Mucosa of rectum (tissue), 2 donors: ENCODE data around the gene ADCY5.
A peak's percentile ranks its signal among the peaks of the same experiment; 100 is the strongest.

Source experiments
- H3K27ac ChIP-seq, 2 donors: one replicate each; pipeline ENCODE4 v1.7.0; 2013; ENCODE audit warnings: inconsistent platforms in 2 of 2, low read depth in 2 of 2, low read length in 2 of 2
- H3K27me3 ChIP-seq, 2 donors: one replicate each; pipeline ENCODE4 v1.7.0; 2013; ENCODE audit warnings: low read length in 2 of 2; ENCODE audit not compliant: control insufficient read depth in 2 of 2, insufficient read depth in 2 of 2
- H3K36me3 ChIP-seq, 2 donors: one replicate each; pipeline ENCODE4 v1.7.0; 2013; ENCODE audit warnings: low read length in 2 of 2; ENCODE audit not compliant: control insufficient read depth in 2 of 2, insufficient read depth in 2 of 2
- H3K4me1 ChIP-seq, 2 donors: one replicate each; pipeline ENCODE4 v1.7.0; 2013; ENCODE audit warnings: low read length in 2 of 2, mild to moderate bottlenecking in 1 of 2; ENCODE audit not compliant: control insufficient read depth in 2 of 2, insufficient read depth in 2 of 2
- H3K4me3 ChIP-seq, 2 donors: one replicate each; pipeline ENCODE4 v1.7.0; 2013; ENCODE audit warnings: low read length in 2 of 2
- H3K9ac ChIP-seq, 2 donors: one replicate each; pipeline ENCODE4 v1.7.0; 2013; ENCODE audit warnings: low read length in 2 of 2, low read depth in 1 of 2, mild to moderate bottlenecking in 1 of 2
- H3K9me3 ChIP-seq, 2 donors: one replicate each; pipeline ENCODE4 v1.7.0; 2013; ENCODE audit warnings: low read length in 2 of 2; ENCODE audit not compliant: control insufficient read depth in 2 of 2
- donor health status: healthy.
- donor health status: Normal muscosa, but diverticular disease.

The ADCY5 gene

GRCh38 chr3:123421353-123422174 is 27.3 kb downstream of the ADCY5 start:
- no peaks in the 10 kb centered on the region for H3K9me3 ChIP-seq
- H3K27ac ChIP-seq = peak overlapping the region; percentile 56 to 65
- peak overlapping the region in 1 of 2 donors; percentile 33 for H3K9ac ChIP-seq
- H3K27me3 ChIP-seq = no peaks in the 10 kb centered on the region
- no peaks in the 10 kb centered on the region for H3K36me3 ChIP-seq
- H3K4me1 ChIP-seq = peaks cover 25 to 34% of the 10 kb centered on the region in 2 donors
- no peak overlapping the region for H3K4me3 ChIP-seq

GRCh38 chr3:123420416-123420968 is 28.4 kb downstream of the ADCY5 start:
- H3K36me3 ChIP-seq = no peaks in the 10 kb centered on the region
- no peak overlapping the region for H3K4me3 ChIP-seq
- no peaks in the 10 kb centered on the region for H3K9me3 ChIP-seq
- H3K9ac ChIP-seq = no peak overlapping the region
- H3K27ac ChIP-seq = no peak overlapping the region
- H3K4me1 ChIP-seq = peaks cover 25 to 34% of the 10 kb centered on the region in 2 donors
- no peaks in the 10 kb centered on the region for H3K27me3 ChIP-seq

- no peak overlapping the region for H3K9ac ChIP-seq
- H3K27ac ChIP-seq = no peak overlapping the region
- no peaks in the 10 kb centered on the region for H3K27me3 ChIP-seq
- no peaks in the 10 kb centered on the region for H3K9me3 ChIP-seq
- H3K36me3 ChIP-seq = no peaks in the 10 kb centered on the region
- H3K4me1 ChIP-seq = peaks cover 25 to 34% of the 10 kb centered on the region in 2 donors
- H3K4me3 ChIP-seq = no peak overlapping the region
Observed at GRCh38 chr3:123419850-123420297, 29.0 kb downstream of the ADCY5 start.

GRCh38 chr3:123419181-123419849 is 29.6 kb downstream of the ADCY5 start:
- Histone ChIP-seq H3K9ac (no peak overlapping the region), H3K4me3 (no peak overlapping the region), H3K27me3 (no peaks in the 10 kb centered on the region), H3K36me3 (no peaks in the 10 kb centered on the region), H3K9me3 (no peaks in the 10 kb centered on the region), H3K4me1 (peaks cover 25 to 32% of the 10 kb centered on the region in 2 donors), H3K27ac (peak overlapping the region; percentile 1 to 35)

- Histone ChIP-seq H3K4me3 (no peak overlapping the region), H3K4me1 (peaks cover 5 to 11% of the 10 kb centered on the region in 2 donors)
Observed at GRCh38 chr3:123416647-123417046, 32.2 kb downstream of the ADCY5 start.

GRCh38 chr3:123416173-123416572 is 32.7 kb downstream of the ADCY5 start:
- H3K27ac ChIP-seq = peak overlapping the region in 1 of 2 donors; percentile 19
- no peaks in the 10 kb centered on the region for H3K9me3 ChIP-seq
- H3K4me1 ChIP-seq = peaks cover 2 to 12% of the 10 kb centered on the region in 2 donors
- H3K36me3 ChIP-seq = no peaks in the 10 kb centered on the region
- no peak overlapping the region for H3K4me3 ChIP-seq
- no peak overlapping the region for H3K9ac ChIP-seq
- no peaks in the 10 kb centered on the region for H3K27me3 ChIP-seq

More at GRCh38 chr3:123416647-123417046, 32.2 kb downstream of the ADCY5 start:
- Histone ChIP-seq H3K9ac (no peak overlapping the region), H3K27ac (peak overlapping the region in 1 of 2 donors; percentile 44), H3K27me3 (no peaks in the 10 kb centered on the region), H3K36me3 (no peaks in the 10 kb centered on the region), H3K9me3 (no peaks in the 10 kb centered on the region)

GRCh38 chr3:123414973-123415775 is 33.7 kb downstream of the ADCY5 start:
- peak overlapping the region; percentile 29 to 32 for H3K27ac ChIP-seq
- no peak overlapping the region for H3K4me3 ChIP-seq
- H3K9me3 ChIP-seq = no peaks in the 10 kb centered on the region
- no peaks in the 10 kb centered on the region for H3K36me3 ChIP-seq
- H3K4me1 ChIP-seq = peaks cover 7 to 15% of the 10 kb centered on the region in 2 donors
- H3K27me3 ChIP-seq = no peaks in the 10 kb centered on the region
- H3K9ac ChIP-seq = no peak overlapping the region

GRCh38 chr3:123412811-123413604 is 35.9 kb downstream of the ADCY5 start:
- Histone ChIP-seq H3K36me3 (no peaks in the 10 kb centered on the region), H3K27me3 (no peaks in the 10 kb centered on the region), H3K27ac (peak overlapping the region; percentile 63 to 67), H3K9me3 (no peaks in the 10 kb centered on the region), H3K4me1 (peaks cover 18 to 26% of the 10 kb centered on the region in 2 donors), H3K4me3 (no peak overlapping the region), H3K9ac (peak overlapping the region in 1 of 2 donors; percentile 25)

GRCh38 chr3:123412076-123412475 is 36.8 kb downstream of the ADCY5 start:
- H3K27me3 ChIP-seq = no peaks in the 10 kb centered on the region
- H3K27ac ChIP-seq = peak overlapping the region; percentile 32 to 67
- no peak overlapping the region for H3K4me3 ChIP-seq
- H3K4me1 ChIP-seq = peaks cover 18 to 26% of the 10 kb centered on the region in 2 donors
- H3K36me3 ChIP-seq = no peaks in the 10 kb centered on the region
- peak overlapping the region in 1 of 2 donors; percentile 23 for H3K9ac ChIP-seq
- no peaks in the 10 kb centered on the region for H3K9me3 ChIP-seq
